SU-DHL-6 (cell line): Measurements from ENCODE around the gene LTBP2.

ENCODE experiments used
- H2AFZ ChIP-seq: fragments of 200-600 bp; sonication (generic); 2 replicates; pipeline ENCODE4 v1.6.1; 2014; ENCODE audit warnings: low read depth, mild to moderate bottlenecking, moderate library complexity, mixed read lengths, antibody characterized with exemption, low read length; ENCODE audit not compliant: severe bottlenecking
- H3F3A ChIP-seq: fragments of 200-600 bp; shearing (Covaris generic); 2 replicates; pipeline ENCODE4 v1.6.0; 2016; ENCODE audit warnings: antibody characterized with exemption, mild to moderate bottlenecking; ENCODE audit not compliant: insufficient read depth
- H3K27ac ChIP-seq: fragments of 200-600 bp; sonication (generic); 2 replicates; pipeline ENCODE4 v1.5.1; 2016; ENCODE audit warnings: low read depth, mild to moderate bottlenecking, low read length, moderate library complexity, mixed read lengths
- H3K27me3 ChIP-seq: fragments of 200-600 bp; sonication (generic), shearing (Covaris generic); 2 replicates; pipeline ENCODE4 v1.6.0; 2014; ENCODE audit warnings: mild to moderate bottlenecking, low read length
- H3K36me3 ChIP-seq: fragments of 200-600 bp; sonication (generic); 2 replicates; pipeline ENCODE4 v1.6.1; 2014; ENCODE audit warnings: mild to moderate bottlenecking, low read length, mixed read lengths
- H3K4me2 ChIP-seq: fragments of 300-600, 200-600 bp; shearing (Covaris generic), sonication (generic); 2 replicates; pipeline ENCODE4 v1.6.0; 2014; ENCODE audit warnings: low read length, low read depth, mild to moderate bottlenecking; ENCODE audit not compliant: poor library complexity, severe bottlenecking
- H3K4me3 ChIP-seq: fragments of 200-600 bp; sonication (generic); 2 replicates; pipeline ENCODE4 v1.5.1; 2014; ENCODE audit warnings: antibody characterized with exemption, low read length, mild to moderate bottlenecking, mixed read lengths; ENCODE audit not compliant: insufficient read depth, poor library complexity, severe bottlenecking
- H3K79me2 ChIP-seq: fragments of 200-600 bp; sonication (generic); 2 replicates; pipeline ENCODE4 v1.6.1; 2014; ENCODE audit warnings: mild to moderate bottlenecking, low read length, moderate library complexity; ENCODE audit not compliant: insufficient read depth
- H3K9ac ChIP-seq: fragments of 200-600 bp; sonication (generic); 2 replicates; pipeline ENCODE4 v1.7.0; 2014; ENCODE audit warnings: mild to moderate bottlenecking, low read length
- H3K9me2 ChIP-seq: fragments of 200-600 bp; sonication (generic); replicated peaks from 2 replicates; pipeline ENCODE4 v1.6.1; 2014; ENCODE audit warnings: low read length; ENCODE audit not compliant: insufficient read depth
- H3K9me3 ChIP-seq: fragments of 200-600 bp; sonication (generic); 2 replicates; pipeline ENCODE4 v1.6.1; 2014; ENCODE audit warnings: low read length, mixed read lengths; ENCODE audit not compliant: insufficient read depth
- H4K20me1 ChIP-seq: fragments of 200-600 bp; sonication (generic); 2 replicates; pipeline ENCODE4 v1.6.1; 2014; ENCODE audit warnings: low read depth, mild to moderate bottlenecking, antibody characterized with exemption, low read length, moderate library complexity, mixed read lengths
- EZH2phosphoT487 ChIP-seq: fragments of 200-600 bp; sonication (generic), shearing (Covaris generic); conservative IDR thresholded peaks from 2 replicates; pipeline ENCODE4 v1.6.1; 2018; ENCODE audit warnings: mild to moderate bottlenecking, antibody characterized with exemption, low read length, moderate library complexity, mixed read lengths
- TF ChIP-seq, protein P1 (sequence below): fragments of 200-600 bp; sonication (generic); IDR thresholded peaks from one replicate; pipeline ENCODE4 v1.5.1; 2017; ENCODE audit warnings: antibody characterized with exemption, mild to moderate bottlenecking, low read length, moderate library complexity; ENCODE audit not compliant: insufficient read depth, poor library complexity, severe bottlenecking

LTBP2 gene

DNA sequence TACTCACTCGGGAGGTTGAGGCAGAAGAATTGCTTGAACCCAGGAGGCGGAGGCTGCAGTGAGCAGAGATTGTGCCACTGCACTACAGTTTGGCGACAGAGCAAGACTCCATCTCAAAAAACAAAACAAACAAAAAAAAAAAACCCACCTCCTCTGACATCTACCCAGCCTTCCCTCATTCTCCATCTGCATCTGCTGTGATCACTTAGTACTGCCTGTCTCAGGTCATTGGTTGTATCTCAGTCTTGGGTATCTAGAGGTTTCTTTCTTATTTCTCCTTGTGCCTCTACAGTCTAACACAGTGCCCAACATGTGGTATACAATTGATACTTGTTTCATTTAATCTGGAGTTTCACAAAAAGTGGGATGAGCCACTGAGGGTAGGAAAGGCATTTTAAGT is 5.3 kb downstream of the LTBP2 start:
- Histone ChIP-seq H3K79me2 (no peaks in the 10 kb centered on the region), H3K4me2 (no peak overlapping the region)

DNA sequence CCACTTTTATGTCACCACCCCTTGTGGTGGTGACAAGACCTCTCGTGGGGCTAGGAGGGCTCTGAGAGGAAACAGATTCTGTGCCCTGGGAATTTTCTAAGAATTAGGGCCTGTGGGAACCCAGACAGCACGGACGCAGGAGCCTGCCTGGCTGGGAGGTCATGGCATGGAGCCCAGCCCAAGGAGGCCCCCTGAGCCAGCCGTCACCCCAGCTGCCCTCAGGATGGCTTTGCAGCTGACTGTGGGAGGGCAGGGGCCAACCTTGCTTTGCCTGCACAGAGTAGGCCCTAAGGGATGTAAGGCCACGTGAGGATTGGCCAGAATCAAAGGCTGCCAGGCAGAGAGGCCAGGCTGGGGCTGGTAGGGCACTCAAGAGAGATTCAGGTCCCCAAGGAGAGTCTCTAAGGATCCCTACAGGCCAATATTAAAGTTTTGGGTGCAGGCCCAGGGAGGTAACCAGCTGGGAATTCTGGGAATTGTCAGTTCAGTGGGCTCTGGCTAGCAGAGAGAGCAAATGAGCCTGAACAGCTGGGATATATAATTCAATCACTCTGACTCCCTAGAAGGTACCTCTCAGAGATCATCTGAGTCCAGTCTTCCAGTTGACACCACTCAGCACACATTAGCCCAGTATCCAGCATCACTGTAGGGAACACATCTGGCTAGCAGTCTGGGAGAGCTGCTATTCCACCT is 6.4 kb downstream of the LTBP2 start:
- TF ChIP-seq EZH2phosphoT487, result no peak
- TF ChIP-seq, protein P1, sequence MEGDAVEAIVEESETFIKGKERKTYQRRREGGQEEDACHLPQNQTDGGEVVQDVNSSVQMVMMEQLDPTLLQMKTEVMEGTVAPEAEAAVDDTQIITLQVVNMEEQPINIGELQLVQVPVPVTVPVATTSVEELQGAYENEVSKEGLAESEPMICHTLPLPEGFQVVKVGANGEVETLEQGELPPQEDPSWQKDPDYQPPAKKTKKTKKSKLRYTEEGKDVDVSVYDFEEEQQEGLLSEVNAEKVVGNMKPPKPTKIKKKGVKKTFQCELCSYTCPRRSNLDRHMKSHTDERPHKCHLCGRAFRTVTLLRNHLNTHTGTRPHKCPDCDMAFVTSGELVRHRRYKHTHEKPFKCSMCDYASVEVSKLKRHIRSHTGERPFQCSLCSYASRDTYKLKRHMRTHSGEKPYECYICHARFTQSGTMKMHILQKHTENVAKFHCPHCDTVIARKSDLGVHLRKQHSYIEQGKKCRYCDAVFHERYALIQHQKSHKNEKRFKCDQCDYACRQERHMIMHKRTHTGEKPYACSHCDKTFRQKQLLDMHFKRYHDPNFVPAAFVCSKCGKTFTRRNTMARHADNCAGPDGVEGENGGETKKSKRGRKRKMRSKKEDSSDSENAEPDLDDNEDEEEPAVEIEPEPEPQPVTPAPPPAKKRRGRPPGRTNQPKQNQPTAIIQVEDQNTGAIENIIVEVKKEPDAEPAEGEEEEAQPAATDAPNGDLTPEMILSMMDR, result no peak
- Histone ChIP-seq H3K9ac (no peak overlapping the region), H3K4me3 (no peak overlapping the region), H3K9me2 (no peaks in the 10 kb centered on the region), H3K79me2 (no peaks in the 10 kb centered on the region), H3K36me3 (no peaks in the 10 kb centered on the region), H3K4me2 (no peak overlapping the region), H3K9me3 (no peaks in the 10 kb centered on the region), H2AFZ (no peak overlapping the region), H4K20me1 (no peaks in the 10 kb centered on the region), H3K27ac (no peak overlapping the region), H3K27me3 (no peaks in the 10 kb centered on the region), H3F3A (no peaks in the 10 kb centered on the region)

More for the DNA sequence above, 5.3 kb downstream of the LTBP2 start:
- Histone ChIP-seq H3F3A (no peaks in the 10 kb centered on the region), H3K27me3 (no peaks in the 10 kb centered on the region), H3K27ac (no peak overlapping the region), H3K4me3 (no peak overlapping the region), H3K36me3 (no peaks in the 10 kb centered on the region), H3K9me2 (no peaks in the 10 kb centered on the region), H4K20me1 (no peaks in the 10 kb centered on the region), H3K9me3 (no peaks in the 10 kb centered on the region), H2AFZ (no peak overlapping the region), H3K9ac (no peak overlapping the region)
- no peak for TF ChIP-seq EZH2phosphoT487
- TF ChIP-seq, protein P1, result no peak

DNA sequence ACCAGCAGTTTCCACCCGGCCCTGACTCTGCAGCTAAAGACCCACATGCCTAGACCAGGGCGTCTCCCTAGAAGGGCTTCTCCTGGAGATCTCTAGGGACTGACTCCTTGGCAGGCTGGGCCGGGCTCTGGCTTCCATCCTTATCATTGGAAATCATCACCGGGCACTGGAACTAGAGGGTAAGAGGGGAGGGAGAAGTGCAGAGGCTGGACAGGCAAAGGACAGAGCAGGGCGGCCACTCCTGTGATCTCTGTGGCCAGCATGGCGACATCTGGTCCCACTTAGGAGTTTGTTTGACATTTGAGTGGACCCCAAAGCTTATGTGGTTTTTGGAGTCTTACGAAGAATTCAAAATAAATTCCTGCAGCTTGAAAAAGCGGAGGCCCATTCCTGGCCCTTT is 7.1 kb downstream of the LTBP2 start:
- H4K20me1 ChIP-seq, result no peaks in the 10 kb centered on the region
- no peak overlapping the region for H3K4me2 ChIP-seq
- no peak overlapping the region for H3K27ac ChIP-seq
- H3K9me2 ChIP-seq, result no peaks in the 10 kb centered on the region
- no peak overlapping the region for H3K9ac ChIP-seq
- H3K36me3 ChIP-seq, result no peaks in the 10 kb centered on the region
- H3K27me3 ChIP-seq, result no peaks in the 10 kb centered on the region
- H3K79me2 ChIP-seq, result no peaks in the 10 kb centered on the region
- H3K4me3 ChIP-seq, result no peak overlapping the region
- H3K9me3 ChIP-seq, result no peaks in the 10 kb centered on the region
- H3F3A ChIP-seq, result no peaks in the 10 kb centered on the region
- no peak overlapping the region for H2AFZ ChIP-seq
- TF ChIP-seq, protein P1, result no peak
- TF ChIP-seq EZH2phosphoT487, result no peak
